Activated CD8-positive, alpha-beta T cell treated with anti-CD3 and anti-CD28 coated beads for 36 hours (primary cell): ENCODE data around the gene MYL6B. TPM values are rescaled to one million over a fixed set of nuclear protein-coding genes. Genes with fewer than 3 reads are reported as not detected.

Experiments used
- ATAC-seq: fragments of 200-7000 bp; cut with Tn5 transposase; one replicate; pipeline ENCODE4 v1.10.0; 2021; ENCODE audit warnings: mild to moderate bottlenecking, moderate library complexity
- CTCF ChIA-PET: fragments of 350-600 bp; sonication (Branson Sonifier 250); formaldehyde crosslinking; loops from one replicate; lab custom pipeline; 2021; ENCODE audit warnings: antibody characterized with exemption; lab: Charles Lee
- POLR2A ChIA-PET: fragments of 350-600 bp; sonication (Branson Sonifier 250); formaldehyde crosslinking; loops from one replicate; lab custom pipeline; 2021; ENCODE audit warnings: antibody characterized with exemption; lab: Charles Lee
- DNase-seq: peaks from one replicate; pipeline ENCODE4 v3.0.0-alpha.2; 2020
- H3K27ac Mint-ChIP-seq: one replicate; pipeline ENCODE4 v1.8.0; 2021; ENCODE audit warnings: mild to moderate bottlenecking, mixed read lengths
- H3K27me3 Mint-ChIP-seq: one replicate; pipeline ENCODE4 v1.8.0; 2021; ENCODE audit warnings: mixed read lengths
- H3K36me3 Mint-ChIP-seq: one replicate; pipeline ENCODE4 v1.8.0; 2021; ENCODE audit warnings: low read depth, mixed read lengths
- H3K4me1 Mint-ChIP-seq: one replicate; pipeline ENCODE4 v1.8.0; 2021; ENCODE audit warnings: low read depth, mixed read lengths
- H3K4me3 Mint-ChIP-seq: one replicate; pipeline ENCODE4 v1.8.0; 2021; ENCODE audit warnings: mild to moderate bottlenecking, moderate library complexity, mixed read lengths
- H3K9me3 Mint-ChIP-seq: one replicate; pipeline ENCODE4 v1.8.0; 2021; ENCODE audit warnings: mixed read lengths
- intact Hi-C: fragments of 100-400 bp; cut with micrococcal nuclease; formaldehyde crosslinking; loops from one replicate; pipeline ENCODE4 v1.10.0; 2022
- total RNA-seq, 2 experiments: library from RNA; stranded (reverse); gene quantifications; one replicate each; pipeline ENCODE4 v1.2.3, GENCODE V29; 2021
- TF ChIP-seq, protein P1 (sequence below): fragments of 200-600 bp; IDR thresholded peaks from one replicate; pipeline ENCODE4 v1.8.0; 2022; ENCODE audit warnings: antibody characterized with exemption, mild to moderate bottlenecking

Gene MYL6B
- total RNA-seq, 2 experiments from 2014 or later, result 60.3 to 66.9 TPM

DNA sequence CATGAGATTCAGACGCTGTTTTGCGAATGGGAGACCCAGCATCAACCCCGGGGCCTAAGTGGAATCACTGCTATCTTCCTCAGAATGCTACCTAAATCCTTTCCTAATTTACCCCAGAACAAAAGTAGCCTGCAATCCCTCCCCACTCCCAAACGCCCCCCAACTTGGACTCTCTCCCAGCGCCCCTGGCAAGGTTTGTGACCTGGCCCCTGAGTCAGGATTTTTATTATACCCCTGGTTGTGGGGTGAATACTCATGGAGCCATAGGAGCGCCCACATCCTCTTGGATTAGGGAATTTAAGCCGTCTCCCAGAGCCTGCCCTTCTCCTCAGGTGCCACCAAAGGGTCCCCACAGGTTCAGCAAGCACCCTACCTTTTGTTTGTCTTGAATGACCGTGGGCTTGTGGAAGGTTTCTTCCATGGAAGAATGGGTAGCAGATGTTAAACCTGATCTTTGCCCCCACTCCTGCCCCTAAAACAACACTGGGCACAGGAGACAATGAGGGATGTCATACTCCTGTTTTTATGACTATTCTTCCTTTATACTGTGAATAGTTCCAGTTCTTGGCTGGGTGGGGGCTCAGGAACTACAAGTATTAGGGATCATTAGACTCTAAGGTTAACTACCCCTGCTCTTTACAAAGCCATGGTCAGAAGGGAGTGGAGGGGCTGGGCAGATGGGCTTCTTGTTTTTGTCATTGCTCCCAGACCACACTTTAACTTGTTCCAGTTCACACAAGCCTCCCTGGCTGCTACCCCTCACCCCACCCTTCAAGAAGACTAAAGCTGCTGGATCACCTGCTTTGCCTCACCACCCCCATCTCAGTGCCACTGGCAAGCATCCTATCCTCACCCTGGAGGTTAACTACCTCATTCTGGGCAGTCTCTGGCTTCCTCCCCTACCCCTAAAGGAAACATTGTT lies 630 bp downstream of the MYL6B start:
- Mint-ChIP-seq H3K9me3 (no peaks in the 10 kb centered on the region), H3K27me3 (no peaks in the 10 kb centered on the region), H3K27ac (peak overlapping the region; percentile 100), H3K36me3 (peaks cover 12% of the 10 kb centered on the region), H3K4me3 (peak overlapping the region; percentile 92), H3K4me1 (peaks cover 36% of the 10 kb centered on the region)
- TF ChIP-seq, protein P1, sequence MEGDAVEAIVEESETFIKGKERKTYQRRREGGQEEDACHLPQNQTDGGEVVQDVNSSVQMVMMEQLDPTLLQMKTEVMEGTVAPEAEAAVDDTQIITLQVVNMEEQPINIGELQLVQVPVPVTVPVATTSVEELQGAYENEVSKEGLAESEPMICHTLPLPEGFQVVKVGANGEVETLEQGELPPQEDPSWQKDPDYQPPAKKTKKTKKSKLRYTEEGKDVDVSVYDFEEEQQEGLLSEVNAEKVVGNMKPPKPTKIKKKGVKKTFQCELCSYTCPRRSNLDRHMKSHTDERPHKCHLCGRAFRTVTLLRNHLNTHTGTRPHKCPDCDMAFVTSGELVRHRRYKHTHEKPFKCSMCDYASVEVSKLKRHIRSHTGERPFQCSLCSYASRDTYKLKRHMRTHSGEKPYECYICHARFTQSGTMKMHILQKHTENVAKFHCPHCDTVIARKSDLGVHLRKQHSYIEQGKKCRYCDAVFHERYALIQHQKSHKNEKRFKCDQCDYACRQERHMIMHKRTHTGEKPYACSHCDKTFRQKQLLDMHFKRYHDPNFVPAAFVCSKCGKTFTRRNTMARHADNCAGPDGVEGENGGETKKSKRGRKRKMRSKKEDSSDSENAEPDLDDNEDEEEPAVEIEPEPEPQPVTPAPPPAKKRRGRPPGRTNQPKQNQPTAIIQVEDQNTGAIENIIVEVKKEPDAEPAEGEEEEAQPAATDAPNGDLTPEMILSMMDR, result no peak
- ChIA-PET CTCF (interaction anchor here (3.1 kb wide), 1 partner anchor 37 kb away, joined by 14 read pairs; the partner anchor contains the start of gene SMARCC2), POLR2A (interaction anchor here (1.0 to 3.6 kb wide), 3 partner anchors 10 to 35 kb away, joined by 3 to 19 read pairs (median 12); partner anchors contain the start of genes RPL41 and ZC3H10)
- ATAC-seq (no peak), DNase-seq (no peak)
- intact Hi-C loops, result loop anchor here (1.0 to 5.0 kb wide), 2 partner anchors 36 to 49 kb away; partner anchors contain the start of genes PA2G4, RPL41 and ZC3H10

GRCh38 chr12:56153678-56154065 lies 1.3 kb downstream of the MYL6B start:
- ATAC-seq (no peak), DNase-seq (no peak)
- H3K27ac Mint-ChIP-seq, result no peak overlapping the region
- TF ChIP-seq, protein P1, result no peak
- POLR2A ChIA-PET, result interaction anchor here (0.9 to 3.6 kb wide), 4 partner anchors 9 to 36 kb away, joined by 3 to 19 read pairs (median 4); partner anchors contain the start of genes RPL41 and ZC3H10
- no peaks in the 10 kb centered on the region for H3K9me3 Mint-ChIP-seq
- peak overlapping the region; percentile 92 for H3K4me3 Mint-ChIP-seq
- CTCF ChIA-PET, result interaction anchor here (1.0 to 3.1 kb wide), 4 partner anchors 15 to 36 kb away, joined by 3 to 14 read pairs (median 6); partner anchors contain the start of genes SMARCC2 and ZC3H10
- intact Hi-C loops, result loop anchor here (5.0 kb wide), 1 partner anchor 36 kb away; the partner anchor contains the start of genes RPL41 and ZC3H10
- H3K27me3 Mint-ChIP-seq, result no peaks in the 10 kb centered on the region
- H3K4me1 Mint-ChIP-seq, result peaks cover 36% of the 10 kb centered on the region
- peaks cover 18% of the 10 kb centered on the region for H3K36me3 Mint-ChIP-seq

- ATAC-seq (no peak), DNase-seq (no peak)
- no peak overlapping the region for H3K4me3 Mint-ChIP-seq
- intact Hi-C loops, result loop anchor here (5.0 kb wide), 1 partner anchor 37 kb away; the partner anchor contains the start of genes RPL41 and ZC3H10
- ChIA-PET POLR2A (interaction anchor here (0.9 to 3.6 kb wide), 7 partner anchors 9 to 50 kb away, joined by 3 to 19 read pairs (median 4); partner anchors contain the start of genes ESYT1, PA2G4, RPL41 and ZC3H10), CTCF (interaction anchor here (0.7 to 3.1 kb wide), 6 partner anchors 12 to 36 kb away, joined by 3 to 14 read pairs (median 6); partner anchors contain the start of genes SMARCC2 and ZC3H10)
- H3K9me3 Mint-ChIP-seq, result no peaks in the 10 kb centered on the region
- H3K27ac Mint-ChIP-seq, result no peak overlapping the region
- peaks cover 36% of the 10 kb centered on the region for H3K4me1 Mint-ChIP-seq
- peaks cover 24% of the 10 kb centered on the region for H3K36me3 Mint-ChIP-seq
- TF ChIP-seq, protein P1, result no peak
- no peaks in the 10 kb centered on the region for H3K27me3 Mint-ChIP-seq
These were observed 1.9 kb downstream of the MYL6B start for GRCh38 chr12:56154246-56154771.

GRCh38 chr12:56154818-56155217 lies 2.4 kb downstream of the MYL6B start:
- ATAC-seq, result no peak
- intact Hi-C loops, result loop anchor here (5.0 kb wide), 1 partner anchor 38 kb away; the partner anchor contains the start of genes RPL41 and ZC3H10
- no peak for DNase-seq
- H3K9me3 Mint-ChIP-seq, result no peaks in the 10 kb centered on the region
- peaks cover 38% of the 10 kb centered on the region for H3K4me1 Mint-ChIP-seq
- CTCF ChIA-PET, result interaction anchor here (0.7 to 3.1 kb wide), 6 partner anchors 12 to 37 kb away, joined by 3 to 14 read pairs (median 6); partner anchors contain the start of genes SMARCC2 and ZC3H10
- no peak overlapping the region for H3K27ac Mint-ChIP-seq
- POLR2A ChIA-PET, result interaction anchor here (0.9 to 3.6 kb wide), 7 partner anchors 11 to 67 kb away, joined by 3 to 19 read pairs (median 4); partner anchors contain the start of genes ESYT1, PA2G4, RNF41 and RPL41
- peaks cover 29% of the 10 kb centered on the region for H3K36me3 Mint-ChIP-seq
- no peaks in the 10 kb centered on the region for H3K27me3 Mint-ChIP-seq
- no peak overlapping the region for H3K4me3 Mint-ChIP-seq
- TF ChIP-seq, protein P1, result no peak
